ENCODE measurements around the gene KMO. TPM values are rescaled to one million over a fixed set of nuclear protein-coding genes. Genes with fewer than 3 reads are reported as not detected.

Gene KMO
- total and polyA plus RNA-seq, 4 donors, result 2.2 to 9.9 (median 6.4) TPM

GRCh38 chr1:241614144-241614543 lies 82.0 kb downstream of the KMO start:
- H3K36me3 ChIP-seq (ENCODE audit: control insufficient read depth in 4 of 4, insufficient read depth in 4 of 4, low read length in 4 of 4), result no peaks in the 10 kb centered on the region
- WGBS, 2 donors, result 94 to 97% methylated on average over 4 of the region's 4 CpGs
- H3K4me1 ChIP-seq (ENCODE audit: control insufficient read depth in 5 of 5, insufficient read depth in 5 of 5, low read length in 5 of 5), result peaks cover 0 to 25% (median 2%) of the 10 kb centered on the region in 5 donors
- no peak for TF ChIP-seq CTCF (IDR thresholded peaks at IDR 0.05; ENCODE audit: control extremely low read depth, extremely low read depth)
- no peaks in the 10 kb centered on the region for H3K27me3 ChIP-seq (ENCODE audit: control insufficient read depth in 3 of 3, insufficient read depth in 3 of 3, low read length in 2 of 3)
- no peak for ATAC-seq (ENCODE audit: insufficient read depth, low FRiP score)
- no peaks in the 10 kb centered on the region for H3K9me3 ChIP-seq (ENCODE audit: control insufficient read depth in 4 of 4, insufficient read depth in 3 of 4, low read length in 3 of 4)
- DNase-seq, result no peak
- H3K4me3 ChIP-seq, result no peak overlapping the region
- H3K27ac ChIP-seq (ENCODE audit: low read depth in 1 of 2, low read length in 1 of 2), result no peak overlapping the region
- no peak overlapping the region for H3K9ac ChIP-seq (ENCODE audit: insufficient read depth in 1 of 2, low read length in 2 of 2)

GRCh38 chr1:241614572-241614971 lies 82.4 kb downstream of the KMO start:
- 75 to 88% methylated on average over 4 of the region's 4 CpGs for WGBS, 2 donors
- no peak overlapping the region for H3K27ac ChIP-seq (ENCODE audit: low read depth in 1 of 2, low read length in 1 of 2)
- ATAC-seq (ENCODE audit: insufficient read depth, low FRiP score), result no peak

GRCh38 chr1:241615043-241615974 lies 83.1 kb downstream of the KMO start:
- no peaks in the 10 kb centered on the region for H3K36me3 ChIP-seq (ENCODE audit: control insufficient read depth in 4 of 4, insufficient read depth in 4 of 4, low read length in 4 of 4)
- no peak overlapping the region for H3K27ac ChIP-seq (ENCODE audit: low read depth in 1 of 2, low read length in 1 of 2)
- H3K27me3 ChIP-seq (ENCODE audit: control insufficient read depth in 3 of 3, insufficient read depth in 3 of 3, low read length in 2 of 3), result no peaks in the 10 kb centered on the region
- H3K9ac ChIP-seq (ENCODE audit: insufficient read depth in 1 of 2, low read length in 2 of 2), result no peak overlapping the region
- no peak overlapping the region for H3K4me3 ChIP-seq
- DNase-seq, result no peak
- no peaks in the 10 kb centered on the region for H3K9me3 ChIP-seq (ENCODE audit: control insufficient read depth in 4 of 4, insufficient read depth in 3 of 4, low read length in 3 of 4)
- peaks cover 0 to 13% (median 0%) of the 10 kb centered on the region in 5 donors for H3K4me1 ChIP-seq (ENCODE audit: control insufficient read depth in 5 of 5, insufficient read depth in 5 of 5, low read length in 5 of 5)
- TF ChIP-seq CTCF (IDR thresholded peaks at IDR 0.05; ENCODE audit: control extremely low read depth, extremely low read depth), result no peak
- ATAC-seq (ENCODE audit: insufficient read depth, low FRiP score), result no peak
- 89 to 95% methylated on average over 8 of the region's 8 CpGs for WGBS, 2 donors

More at GRCh38 chr1:241614572-241614971, 82.4 kb downstream of the KMO start:
- Histone ChIP-seq H3K27me3 (ENCODE audit: control insufficient read depth in 3 of 3, insufficient read depth in 3 of 3, low read length in 2 of 3) (no peaks in the 10 kb centered on the region), H3K36me3 (ENCODE audit: control insufficient read depth in 4 of 4, insufficient read depth in 4 of 4, low read length in 4 of 4) (no peaks in the 10 kb centered on the region), H3K4me1 (ENCODE audit: control insufficient read depth in 5 of 5, insufficient read depth in 5 of 5, low read length in 5 of 5) (peaks cover 0 to 20% (median 0%) of the 10 kb centered on the region in 5 donors), H3K9me3 (ENCODE audit: control insufficient read depth in 4 of 4, insufficient read depth in 3 of 4, low read length in 3 of 4) (no peaks in the 10 kb centered on the region), H3K4me3 (no peak overlapping the region), H3K9ac (ENCODE audit: insufficient read depth in 1 of 2, low read length in 2 of 2) (no peak overlapping the region)
- DNase-seq, result no peak
- no peak for TF ChIP-seq CTCF (IDR thresholded peaks at IDR 0.05; ENCODE audit: control extremely low read depth, extremely low read depth)
